Trophoblast cell (in vitro differentiated cells and primary cell): ENCODE measurements around the gene ICE2.

Experiments used
- DNase-seq, 2 donors: peaks; one replicate each; pipeline ENCODE4 v3.0.0-alpha.2; 2016
- H2AFZ ChIP-seq: 2 replicates; pipeline ENCODE4 v1.6.1; 2013; ENCODE audit warnings: low read length, moderate library complexity, mild to moderate bottlenecking; ENCODE audit not compliant: insufficient read depth, poor library complexity
- H2AK5ac ChIP-seq: 2 replicates; pipeline ENCODE4 v1.6.1; 2013; ENCODE audit warnings: mild to moderate bottlenecking, low read length
- H2BK120ac ChIP-seq: 2 replicates; pipeline ENCODE4 v1.6.1; 2013; ENCODE audit warnings: low read length, mild to moderate bottlenecking, moderate library complexity; ENCODE audit not compliant: insufficient read depth, poor library complexity
- H2BK12ac ChIP-seq: 2 replicates; pipeline ENCODE4 v1.6.1; 2013; ENCODE audit warnings: mild to moderate bottlenecking, low read length, moderate library complexity
- H2BK5ac ChIP-seq: 2 replicates; pipeline ENCODE4 v1.6.1; 2013; ENCODE audit warnings: low read length, low read depth, moderate library complexity, mild to moderate bottlenecking; ENCODE audit not compliant: poor library complexity
- H3K14ac ChIP-seq: 2 replicates; pipeline ENCODE4 v1.6.1; 2013; ENCODE audit warnings: mild to moderate bottlenecking, low read length
- H3K18ac ChIP-seq: 2 replicates; pipeline ENCODE4 v1.6.1; 2013; ENCODE audit warnings: mild to moderate bottlenecking, low read length
- H3K23ac ChIP-seq: 2 replicates; pipeline ENCODE4 v1.6.1; 2013; ENCODE audit warnings: low read length
- H3K27ac ChIP-seq: 2 replicates; pipeline ENCODE4 v1.5.1; 2013; ENCODE audit warnings: low read depth, mild to moderate bottlenecking, inconsistent platforms, low read length, moderate library complexity
- H3K27me3 ChIP-seq: 2 replicates; pipeline ENCODE4 v1.6.1; 2013; ENCODE audit warnings: inconsistent platforms, mild to moderate bottlenecking, low read length, moderate library complexity; ENCODE audit not compliant: insufficient read depth
- H3K36me3 ChIP-seq, 2 experiments: 1 replicate in 1 of 2; 2 replicates in 1 of 2; pipeline ENCODE4 v1.6.1; 2013; ENCODE audit warnings: low read length in 2 of 2, mild to moderate bottlenecking in 2 of 2, moderate library complexity in 1 of 2; ENCODE audit not compliant: insufficient read depth in 2 of 2, control insufficient read depth in 1 of 2
- H3K4ac ChIP-seq: 2 replicates; pipeline ENCODE4 v1.6.1; 2013; ENCODE audit warnings: low read depth, mild to moderate bottlenecking, low read length, moderate library complexity
- H3K4me1 ChIP-seq, 2 experiments: 1 replicate in 1 of 2; 2 replicates in 1 of 2; pipeline ENCODE4 v1.6.1; 2013; ENCODE audit warnings: low read length in 2 of 2, mild to moderate bottlenecking in 2 of 2, moderate library complexity in 1 of 2; ENCODE audit not compliant: insufficient read depth in 2 of 2, control insufficient read depth in 1 of 2
- H3K4me2 ChIP-seq: 2 replicates; pipeline ENCODE4 v1.6.1; 2013; ENCODE audit warnings: inconsistent platforms, mild to moderate bottlenecking, low read length, moderate library complexity
- H3K4me3 ChIP-seq: 2 replicates; pipeline ENCODE4 v1.5.1; 2013; ENCODE audit warnings: mild to moderate bottlenecking, low read depth, low read length, inconsistent platforms
- H3K79me1 ChIP-seq: one replicate; pipeline ENCODE4 v1.6.1; 2013; ENCODE audit warnings: low read length
- H3K79me2 ChIP-seq: 2 replicates; pipeline ENCODE4 v1.6.1; 2013; ENCODE audit warnings: low read length, mild to moderate bottlenecking; ENCODE audit not compliant: control insufficient read depth, insufficient read depth, poor library complexity
- H3K9ac ChIP-seq: 2 replicates; pipeline ENCODE4 v1.6.1; 2013; ENCODE audit warnings: mild to moderate bottlenecking, low read length
- H3K9me3 ChIP-seq: 2 replicates; pipeline ENCODE4 v1.6.1; 2013; ENCODE audit warnings: low read depth, mild to moderate bottlenecking, control low read depth, inconsistent platforms, low read length; ENCODE audit not compliant: insufficient read depth
- H4K12ac ChIP-seq: 2 replicates; pipeline ENCODE4 v1.6.1; 2013; ENCODE audit warnings: low read depth, mild to moderate bottlenecking, low read length, moderate library complexity
- H4K8ac ChIP-seq: 2 replicates; pipeline ENCODE4 v1.6.1; 2013; ENCODE audit warnings: low read depth, mild to moderate bottlenecking, low read length, moderate library complexity
- H4K91ac ChIP-seq: one replicate; pipeline ENCODE4 v1.6.1; 2013; ENCODE audit warnings: low read depth, mild to moderate bottlenecking, low read length, moderate library complexity
- WGBS: extraction: QIAGEN DNeasy Blood & Tissue Kit; methylation state at CpG from one replicate; pipeline ENCODE4 v1.1.7; 2013; ENCODE audit warnings: missing lambda C conversion rate; ENCODE audit not compliant: insufficient read length, insufficient coverage; ENCODE audit errors: extremely low coverage; 5-methylcytosine and 5-hydroxymethylcytosine counted together

The ICE2 gene

GRCh38 chr15:60493166-60493565, 14.2 kb upstream of the ICE2 start:
- no peak for DNase-seq
- H2AFZ ChIP-seq: no peak overlapping the region
- H3K4ac ChIP-seq: no peak overlapping the region
- no peak overlapping the region for H3K9ac ChIP-seq
- H2AK5ac ChIP-seq: no peak overlapping the region
- no peak overlapping the region for H3K4me2 ChIP-seq
- H3K4me3 ChIP-seq: no peak overlapping the region
- no peaks in the 10 kb centered on the region for H3K9me3 ChIP-seq
- H3K79me1 ChIP-seq: no peaks in the 10 kb centered on the region
- H3K36me3 ChIP-seq: no peaks in the 10 kb centered on the region
- H3K79me2 ChIP-seq: no peaks in the 10 kb centered on the region
- no CpG with 5 or more reads among the region's 4 CpGs for WGBS
- no peak overlapping the region for H4K91ac ChIP-seq
- H2BK120ac ChIP-seq: no peak overlapping the region
- H3K27ac ChIP-seq: no peak overlapping the region
- no peak overlapping the region for H4K12ac ChIP-seq
- no peak overlapping the region for H3K18ac ChIP-seq
- no peak overlapping the region for H3K14ac ChIP-seq
- no peaks in the 10 kb centered on the region for H3K4me1 ChIP-seq
- H3K27me3 ChIP-seq: no peaks in the 10 kb centered on the region
- H2BK5ac ChIP-seq: no peak overlapping the region
- H4K8ac ChIP-seq: no peak overlapping the region
- no peak overlapping the region for H3K23ac ChIP-seq
- H2BK12ac ChIP-seq: no peak overlapping the region

- no CpG with 5 or more reads among the region's 2 CpGs for WGBS
Measured at GRCh38 chr15:60486742-60487141, 7.8 kb upstream of the ICE2 start.

GRCh38 chr15:60485365-60486055, 6.6 kb upstream of the ICE2 start:
- H3K18ac ChIP-seq: no peak overlapping the region
- no peak overlapping the region for H2BK5ac ChIP-seq
- no peak overlapping the region for H2BK120ac ChIP-seq
- WGBS: no CpG with 5 or more reads among the region's 6 CpGs
- no peak overlapping the region for H3K23ac ChIP-seq
- H3K9me3 ChIP-seq: no peaks in the 10 kb centered on the region
- H3K79me1 ChIP-seq: no peaks in the 10 kb centered on the region
- no peak overlapping the region for H2AK5ac ChIP-seq
- no peak overlapping the region for H3K4me2 ChIP-seq
- H3K14ac ChIP-seq: no peak overlapping the region
- no peak overlapping the region for H2BK12ac ChIP-seq
- H2AFZ ChIP-seq: no peak overlapping the region
- H3K27ac ChIP-seq: no peak overlapping the region
- no peaks in the 10 kb centered on the region for H3K36me3 ChIP-seq
- H3K4ac ChIP-seq: no peak overlapping the region
- H3K4me3 ChIP-seq: no peak overlapping the region
- H4K8ac ChIP-seq: no peak overlapping the region
- no peak overlapping the region for H3K9ac ChIP-seq
- H4K91ac ChIP-seq: no peak overlapping the region
- H4K12ac ChIP-seq: no peak overlapping the region
- no peaks in the 10 kb centered on the region for H3K79me2 ChIP-seq
- H3K27me3 ChIP-seq: no peaks in the 10 kb centered on the region
- no peak for DNase-seq
- no peaks in the 10 kb centered on the region for H3K4me1 ChIP-seq

More at GRCh38 chr15:60486742-60487141, 7.8 kb upstream of the ICE2 start:
- H3K9me3 ChIP-seq: no peaks in the 10 kb centered on the region
- H3K36me3 ChIP-seq: no peaks in the 10 kb centered on the region
- DNase-seq: no peak
- no peak overlapping the region for H2AK5ac ChIP-seq
- no peak overlapping the region for H4K8ac ChIP-seq
- no peak overlapping the region for H3K4ac ChIP-seq
- H2BK12ac ChIP-seq: no peak overlapping the region
- no peak overlapping the region for H3K27ac ChIP-seq
- no peak overlapping the region for H3K4me2 ChIP-seq
- no peaks in the 10 kb centered on the region for H3K4me1 ChIP-seq
- H3K23ac ChIP-seq: no peak overlapping the region
- no peaks in the 10 kb centered on the region for H3K79me1 ChIP-seq
- no peak overlapping the region for H2BK5ac ChIP-seq
- H3K79me2 ChIP-seq: no peaks in the 10 kb centered on the region
- H3K27me3 ChIP-seq: no peaks in the 10 kb centered on the region
- no peak overlapping the region for H3K14ac ChIP-seq
- H2BK120ac ChIP-seq: no peak overlapping the region
- H4K91ac ChIP-seq: no peak overlapping the region
- H4K12ac ChIP-seq: no peak overlapping the region
- H2AFZ ChIP-seq: no peak overlapping the region
- H3K9ac ChIP-seq: no peak overlapping the region
- no peak overlapping the region for H3K18ac ChIP-seq
- H3K4me3 ChIP-seq: no peak overlapping the region

GRCh38 chr15:60483042-60483441, 4.1 kb upstream of the ICE2 start:
- H3K79me2 ChIP-seq: peaks cover 5% of the 10 kb centered on the region
- H3K4me1 ChIP-seq: peaks cover 1 to 2% of the 10 kb centered on the region in 2 experiments
- H3K23ac ChIP-seq: no peak overlapping the region
- no peak overlapping the region for H2BK5ac ChIP-seq
- no peak overlapping the region for H4K12ac ChIP-seq
- peaks cover 9% of the 10 kb centered on the region for H3K79me1 ChIP-seq
- H3K27ac ChIP-seq: no peak overlapping the region
- no peaks in the 10 kb centered on the region for H3K9me3 ChIP-seq
- DNase-seq: no peak
- no peak overlapping the region for H4K8ac ChIP-seq
- no peaks in the 10 kb centered on the region for H3K36me3 ChIP-seq
- no peak overlapping the region for H3K9ac ChIP-seq
- no peak overlapping the region for H3K4me2 ChIP-seq
- no peak overlapping the region for H2AK5ac ChIP-seq
- H3K27me3 ChIP-seq: no peaks in the 10 kb centered on the region
- H3K4ac ChIP-seq: no peak overlapping the region
- no peak overlapping the region for H3K18ac ChIP-seq
- H3K4me3 ChIP-seq: no peak overlapping the region
- no peak overlapping the region for H4K91ac ChIP-seq
- H2BK12ac ChIP-seq: no peak overlapping the region
- no peak overlapping the region for H2BK120ac ChIP-seq
- no CpG with 5 or more reads among the region's 3 CpGs for WGBS
- H2AFZ ChIP-seq: no peak overlapping the region
- no peak overlapping the region for H3K14ac ChIP-seq
